Adrenal gland (tissue), 12 donors: ENCODE measurements around the gene PANX2. TPM values are rescaled to one million over a fixed set of nuclear protein-coding genes. Genes with fewer than 3 reads are reported as not detected.

Experiments used
- DNase-seq, 7 donors: peaks; one replicate each; pipeline ENCODE4 v3.0.0-alpha.2; 2019 to 2020
- H3K27ac ChIP-seq, 5 donors: fragments of 200-600 bp; sonication (generic) in 4 of 5; 1 replicate in 3 of 5; 2 replicates in 2 of 5; pipeline versions ENCODE4 v1.5.1 to v1.8.0; 2016 to 2020; ENCODE audit warnings: mild to moderate bottlenecking in 1 of 5
- H3K27me3 ChIP-seq: fragments of 200-600 bp; 2 replicates; pipeline ENCODE4 v1.8.0; 2021
- H3K36me3 ChIP-seq, 2 donors: fragments of 200-600 bp; replicated peaks in 1 of 2; 1 replicate in 1 of 2; 2 replicates in 1 of 2; pipeline versions ENCODE4 v1.5.1 to v1.8.0; 2018 to 2022
- H3K4me1 ChIP-seq, 2 donors: fragments of 200-600 bp; replicated peaks in 1 of 2; 1 replicate in 1 of 2; 2 replicates in 1 of 2; pipeline versions ENCODE4 v1.5.1 to v1.8.0; 2018 to 2021
- H3K4me3 ChIP-seq, 4 donors: fragments of 200-600 bp; sonication (generic) in 3 of 4; one replicate each; pipeline ENCODE4 v1.5.1; 2016 to 2018
- H3K9me3 ChIP-seq, 3 donors: fragments of 200-600 bp; sonication (generic) in 1 of 3; replicated peaks in 1 of 3; 1 replicate in 2 of 3; 2 replicates in 1 of 3; pipeline versions ENCODE4 v1.5.1 to v1.8.0; 2016 to 2021
- CTCF ChIP-seq, 6 experiments: fragments of 450-650 bp in 4 of 6; fragments of 200-600 bp in 2 of 6; sonication (generic) in 1 of 6; IDR thresholded peaks; 1 replicate in 5 of 6; 2 replicates in 1 of 6; pipeline versions ENCODE4 v1.5.1 to v1.8.0; 2016 to 2021; ENCODE audit warnings: antibody characterized with exemption in 6 of 6, mild to moderate bottlenecking in 2 of 6, moderate library complexity in 1 of 6
- POLR2A ChIP-seq, 2 donors: fragments of 450-650 bp; IDR thresholded peaks; one replicate each; pipeline ENCODE4 v1.6.1; 2017; ENCODE audit warnings: antibody characterized with exemption in 2 of 2, mild to moderate bottlenecking in 2 of 2, moderate library complexity in 1 of 2
- WGBS, 4 donors: extraction: QIAGEN DNeasy Blood & Tissue Kit in 2 of 4; methylation state at CpG; one replicate each; pipeline versions ENCODE4 v1.1.5 to v1.1.7; 2013 to 2017; 5-methylcytosine and 5-hydroxymethylcytosine counted together
- intact Hi-C, 2 donors: fragments of 100-400 bp; cut with DNase I; formaldehyde crosslinking; loops; one replicate each; pipeline versions ENCODE4 v1.14.1 to v1.15.0; 2022 to 2023
- polyA plus RNA-seq, 3 donors: library from polyadenylated mRNA; stranded (reverse); fragments of 200-250 nt in 2 of 3; fragments of 350-450 nt in 1 of 3; fragmentation: Illumina TruSeq in 1 of 3; extraction: RNeasy Lipid Tissue Mini Kit (QIAGEN cat#74804) in 1 of 3; gene quantifications; one replicate each; pipeline ENCODE4 v1.2.3, GENCODE V29; 2013 to 2014
- total RNA-seq, 9 donors: library from RNA; depleted of rRNA in 4 of 9; stranded (reverse); fragments of >200 nt in 4 of 9; fragments of 120-200 nt in 1 of 9; fragmentation: NEBNext Ultra II Directional in 1 of 9; extraction: Animal tissue kit (Norgen Biotek cat#: 25700) in 1 of 9; gene quantifications; one replicate each; pipeline versions ENCODE4 v1.1.0 to v1.2.4, GENCODE V29; 2013 to 2023
- donor health status: healthy with polysubstance abuse.
- donor health status: Bipolar disorder and iron deficiency.
- donor health status: DM: yes; HTN: yes; CAD: no.
- donor health status: DM: no; HTN: no; CAD: no.
- donor health status: DM: no; HTN: no; CAD: no.
- donor health status: DM: yes; HTN: yes; CAD: no.

PANX2 gene
- total and polyA plus RNA-seq, 12 donors = 0.22 to 4.1 (median 0.70) TPM

GRCh38 chr22:50183141-50183971 is 12.8 kb downstream of the PANX2 start:
- Histone ChIP-seq H3K4me3 (no peak overlapping the region), H3K9me3 (no peaks in the 10 kb centered on the region), H3K4me1 (peaks cover 0 to 20% of the 10 kb centered on the region in 2 donors), H3K27me3 (no peaks in the 10 kb centered on the region), H3K36me3 (no peaks in the 10 kb centered on the region), H3K27ac (no peak overlapping the region)
- intact Hi-C loops = no loop called here
- WGBS, 4 donors = 74 to 85% (median 83%) methylated on average over 14 to 19 of the region's 19 CpGs
- TF ChIP-seq POLR2A (IDR thresholded peaks at IDR 0.05) = no peak
- TF ChIP-seq CTCF (IDR thresholded peaks at IDR 0.05) = no peak
- peak in 2 of 7 donors; percentile 8 to 25 for DNase-seq

- TF ChIP-seq CTCF (IDR thresholded peaks at IDR 0.05) = no peak
- no peak for TF ChIP-seq POLR2A (IDR thresholded peaks at IDR 0.05)
- Histone ChIP-seq H3K27me3 (no peaks in the 10 kb centered on the region), H3K27ac (peak overlapping the region in 1 of 5 donors; percentile 58), H3K4me3 (peak overlapping the region in 1 of 4 donors; percentile 91), H3K9me3 (no peaks in the 10 kb centered on the region), H3K4me1 (peaks cover 4 to 29% of the 10 kb centered on the region in 2 donors), H3K36me3 (no peaks in the 10 kb centered on the region)
- 58 to 72% (median 64%) methylated on average over 19 to 32 of the region's 32 CpGs for WGBS, 4 donors
- intact Hi-C loops = no loop called here
- peak; percentile 53 to 84 (median 75) for DNase-seq
Observed at GRCh38 chr22:50184004-50184901, 13.7 kb downstream of the PANX2 start.

- WGBS, 4 donors = 34 to 61% (median 40%) methylated on average over 23 to 63 of the region's 63 CpGs
- no peaks in the 10 kb centered on the region for H3K27me3 ChIP-seq
- H3K27ac ChIP-seq = peak overlapping the region in 1 of 5 donors; percentile 58
- TF ChIP-seq POLR2A (IDR thresholded peaks at IDR 0.05) (no peak), CTCF (IDR thresholded peaks at IDR 0.05) (no peak)
- no peaks in the 10 kb centered on the region for H3K9me3 ChIP-seq
- no peaks in the 10 kb centered on the region for H3K36me3 ChIP-seq
- intact Hi-C loops = no loop called here
- DNase-seq = peak in 1 of 7 donors; percentile 20
- peaks cover 10 to 36% of the 10 kb centered on the region in 2 donors for H3K4me1 ChIP-seq
- H3K4me3 ChIP-seq = peak overlapping the region in 2 of 4 donors; percentile 5 to 91
Observed at GRCh38 chr22:50184902-50185374, 14.4 kb downstream of the PANX2 start.
